Activated CD4-positive, alpha-beta T cell treated with anti-CD3 and anti-CD28 coated beads, Interleukin-2, amount 50 U/mL, for 24 hours (primary cell): ENCODE data around the gene GSK3B.
"Not testable (repeated sequence)": the region's sequence is repeated elsewhere in the genome, so short reads cannot be mapped to it uniquely, and the experiment has no call there.

Source experiments
- DNase-seq, 2 donors: peaks; one replicate each; pipeline ENCODE4 v3.0.0-alpha.2; 2020; ENCODE audit warnings: low read depth in 1 of 2, low spot score in 1 of 2

Gene GSK3B

GRCh38 chr3:120017692-120018091, 76.6 kb downstream of the GSK3B start:
- DNase-seq = no peak

GRCh38 chr3:120013481-120013880, 80.8 kb downstream of the GSK3B start:
- no peak for DNase-seq

GRCh38 chr3:120005741-120006140, 88.5 kb downstream of the GSK3B start:
- not testable (repeated sequence) for DNase-seq

- not testable (repeated sequence) for DNase-seq
Measured at GRCh38 chr3:120004008-120004498, 90.2 kb downstream of the GSK3B start.

GRCh38 chr3:119998166-119998565, 96.1 kb downstream of the GSK3B start:
- no peak for DNase-seq

GRCh38 chr3:119990888-119991287, 103.4 kb downstream of the GSK3B start:
- DNase-seq = no peak

GRCh38 chr3:119989981-119990655, 104.1 kb downstream of the GSK3B start:
- no peak for DNase-seq

GRCh38 chr3:119986812-119987211, 107.4 kb downstream of the GSK3B start:
- DNase-seq = not testable (repeated sequence)

GRCh38 chr3:119981386-119981785, 112.9 kb downstream of the GSK3B start:
- no peak for DNase-seq

GRCh38 chr3:119978554-119979208, 115.6 kb downstream of the GSK3B start:
- no peak for DNase-seq

- DNase-seq = no peak
Measured at GRCh38 chr3:119977353-119977752, 116.9 kb downstream of the GSK3B start.

- no peak for DNase-seq
Measured at GRCh38 chr3:119976214-119976613, 118.0 kb downstream of the GSK3B start.

- no peak for DNase-seq
Measured at GRCh38 chr3:119974656-119975055, 119.6 kb downstream of the GSK3B start.

GRCh38 chr3:119973018-119973646, 121.1 kb downstream of the GSK3B start:
- DNase-seq = no peak

GRCh38 chr3:119969759-119970158, 124.5 kb downstream of the GSK3B start:
- DNase-seq = no peak

GRCh38 chr3:119967353-119968006, 126.8 kb downstream of the GSK3B start:
- no peak for DNase-seq

- no peak for DNase-seq
Measured at GRCh38 chr3:119965692-119966091, 128.6 kb downstream of the GSK3B start.

GRCh38 chr3:119964294-119964693, 130.0 kb downstream of the GSK3B start:
- DNase-seq = no peak

GRCh38 chr3:119955972-119956371, 138.3 kb downstream of the GSK3B start:
- DNase-seq = no peak

GRCh38 chr3:119950666-119951325, 143.5 kb downstream of the GSK3B start:
- DNase-seq = no peak

GRCh38 chr3:119945291-119945690, 149.0 kb downstream of the GSK3B start:
- DNase-seq = no peak
